GM19193 (cell line): ENCODE measurements around the gene HLCS.

Experiments
- POLR2A ChIP-seq: IDR thresholded peaks from 4 replicates; pipeline ENCODE4 v1.6.1; 2011; ENCODE audit not compliant: insufficient read depth, insufficient read length; ENCODE audit errors: extremely low read depth

HLCS gene

GRCh38 chr21:36762642-36763041, 203.8 kb downstream of the HLCS start:
- TF ChIP-seq POLR2A, result no peak

- TF ChIP-seq POLR2A, result no peak
Observed at GRCh38 chr21:36761685-36762084, 204.8 kb downstream of the HLCS start.

GRCh38 chr21:36759348-36760083, 207.0 kb downstream of the HLCS start:
- no peak for TF ChIP-seq POLR2A

- no peak for TF ChIP-seq POLR2A
Observed at GRCh38 chr21:36757196-36757595, 209.3 kb downstream of the HLCS start.

GRCh38 chr21:36756527-36756926, 209.9 kb downstream of the HLCS start:
- TF ChIP-seq POLR2A, result no peak

- no peak for TF ChIP-seq POLR2A
Observed at GRCh38 chr21:36754241-36754898, 212.1 kb downstream of the HLCS start.

- no peak for TF ChIP-seq POLR2A
Observed at GRCh38 chr21:36753556-36753955, 212.9 kb downstream of the HLCS start.

- TF ChIP-seq POLR2A, result no peak
Observed at GRCh38 chr21:36751383-36751782, 215.1 kb downstream of the HLCS start.

GRCh38 chr21:36750576-36750959, 215.9 kb downstream of the HLCS start:
- no peak for TF ChIP-seq POLR2A

- TF ChIP-seq POLR2A, result no peak
Observed at GRCh38 chr21:36749935-36750575, 216.4 kb downstream of the HLCS start.

GRCh38 chr21:36747815-36748383, 218.6 kb downstream of the HLCS start:
- no peak for TF ChIP-seq POLR2A

- no peak for TF ChIP-seq POLR2A
Observed at GRCh38 chr21:36747041-36747814, 219.2 kb downstream of the HLCS start.

GRCh38 chr21:36745459-36745858, 221.0 kb downstream of the HLCS start:
- TF ChIP-seq POLR2A, result no peak

GRCh38 chr21:36744560-36745231, 221.8 kb downstream of the HLCS start:
- no peak for TF ChIP-seq POLR2A

GRCh38 chr21:36744190-36744559, 222.3 kb downstream of the HLCS start:
- no peak for TF ChIP-seq POLR2A

GRCh38 chr21:36743446-36743845, 223.0 kb downstream of the HLCS start:
- TF ChIP-seq POLR2A, result no peak
